ENCODE results near the gene SLX9.

DNA sequence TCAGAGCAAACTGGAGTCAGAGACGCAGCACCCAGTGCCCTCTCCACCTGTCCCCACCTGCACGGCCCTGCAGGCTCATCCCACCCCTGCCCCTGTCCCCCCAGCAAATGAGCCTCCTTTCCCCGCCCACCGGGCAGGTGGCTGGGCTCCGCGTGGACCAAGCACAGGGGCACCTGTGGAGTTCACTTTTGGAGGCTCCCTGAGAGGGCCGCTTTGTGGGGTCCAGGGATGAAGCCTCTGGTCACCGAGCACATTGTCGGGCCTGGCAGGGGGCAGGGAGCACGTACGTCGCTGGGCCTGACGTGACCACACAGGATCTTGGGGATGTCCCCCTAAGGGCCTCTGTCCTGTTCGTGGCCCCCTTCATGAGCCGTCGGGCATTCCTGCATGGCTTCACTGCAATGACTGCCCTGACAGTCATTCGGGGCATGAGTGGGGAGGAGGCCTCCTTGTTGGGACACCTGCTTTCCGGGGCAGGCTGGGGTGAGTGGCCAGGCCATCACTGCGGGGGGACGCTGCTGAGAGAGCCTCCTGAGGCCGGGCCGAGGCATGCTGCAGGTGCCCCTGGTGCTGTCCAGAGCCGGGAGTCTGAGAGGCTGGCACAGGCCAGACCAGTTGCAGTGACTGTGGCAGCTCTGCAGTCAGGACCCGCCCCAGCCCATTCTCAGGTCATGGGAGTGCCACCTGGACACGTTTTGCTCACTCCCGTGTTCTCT is 19.7 kb downstream of the SLX9 start:
- TF ChIP-seq, protein P1, sequence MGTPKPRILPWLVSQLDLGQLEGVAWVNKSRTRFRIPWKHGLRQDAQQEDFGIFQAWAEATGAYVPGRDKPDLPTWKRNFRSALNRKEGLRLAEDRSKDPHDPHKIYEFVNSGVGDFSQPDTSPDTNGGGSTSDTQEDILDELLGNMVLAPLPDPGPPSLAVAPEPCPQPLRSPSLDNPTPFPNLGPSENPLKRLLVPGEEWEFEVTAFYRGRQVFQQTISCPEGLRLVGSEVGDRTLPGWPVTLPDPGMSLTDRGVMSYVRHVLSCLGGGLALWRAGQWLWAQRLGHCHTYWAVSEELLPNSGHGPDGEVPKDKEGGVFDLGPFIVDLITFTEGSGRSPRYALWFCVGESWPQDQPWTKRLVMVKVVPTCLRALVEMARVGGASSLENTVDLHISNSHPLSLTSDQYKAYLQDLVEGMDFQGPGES (IDR thresholded peaks at IDR 0.05; ENCODE audit: low read depth, low read length): no peak
- TF ChIP-seq RCOR1 (IDR thresholded peaks at IDR 0.05; ENCODE audit: low read length): no peak

Data from SK-N-SH (cell line).